Epithelial cell of prostate (primary cell): ENCODE data around the gene RAB3A.
"Not testable (repeated sequence)": the region's sequence is repeated elsewhere in the genome, so short reads cannot be mapped to it uniquely, and the experiment has no call there.

Experiments used
- DNase-seq: peaks from one replicate; pipeline ENCODE4 v3.0.0-alpha.2; 2011; ENCODE audit warnings: low read depth, low spot score
- H3K27ac ChIP-seq: fragments of 450-650 bp; 2 replicates; pipeline ENCODE4 v1.5.1; 2017; ENCODE audit warnings: mild to moderate bottlenecking

Gene RAB3A

DNA sequence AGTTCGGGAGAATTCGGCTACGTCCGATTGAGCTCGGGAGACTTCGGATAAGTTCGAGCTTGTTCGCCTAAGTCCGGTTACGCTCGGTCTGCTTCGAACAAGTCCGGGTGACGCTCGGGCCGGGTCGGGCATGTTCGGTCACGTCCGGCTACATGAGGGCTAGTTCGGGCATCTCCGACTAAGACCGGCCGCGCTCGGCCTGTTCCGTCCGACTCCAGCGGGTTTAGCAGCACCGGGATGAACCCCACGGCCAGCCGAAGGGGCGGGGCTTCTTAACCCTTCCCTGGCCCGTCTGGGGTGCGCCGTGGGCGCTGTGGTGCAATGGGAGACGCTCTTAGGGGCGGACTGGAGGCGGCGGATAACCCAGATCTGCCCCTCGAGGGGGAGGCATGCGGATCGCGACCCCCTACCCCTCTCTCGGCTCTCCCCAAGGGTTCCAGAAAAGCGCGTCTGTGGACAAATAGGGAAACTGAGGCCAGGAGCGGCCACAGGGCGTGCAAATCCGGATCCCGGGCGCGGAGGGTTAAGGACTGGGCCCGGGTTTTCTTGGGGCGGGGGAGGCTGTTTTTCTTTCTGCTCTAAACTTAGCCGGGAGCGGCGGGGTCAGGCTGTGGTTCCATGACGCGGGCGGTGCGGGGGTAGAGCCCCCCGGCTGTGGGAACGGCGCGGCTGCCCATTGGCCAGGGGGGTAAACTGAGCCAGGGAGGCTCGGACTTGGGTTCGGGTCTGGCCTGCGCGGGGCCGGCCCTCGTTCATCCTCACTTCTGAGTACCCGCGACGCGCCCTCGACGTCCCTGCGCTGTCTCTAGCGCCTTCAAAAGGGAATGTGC lies 20.9 kb upstream of the RAB3A start:
- no peak overlapping the region for H3K27ac ChIP-seq
- DNase-seq: peak; percentile 96

DNA sequence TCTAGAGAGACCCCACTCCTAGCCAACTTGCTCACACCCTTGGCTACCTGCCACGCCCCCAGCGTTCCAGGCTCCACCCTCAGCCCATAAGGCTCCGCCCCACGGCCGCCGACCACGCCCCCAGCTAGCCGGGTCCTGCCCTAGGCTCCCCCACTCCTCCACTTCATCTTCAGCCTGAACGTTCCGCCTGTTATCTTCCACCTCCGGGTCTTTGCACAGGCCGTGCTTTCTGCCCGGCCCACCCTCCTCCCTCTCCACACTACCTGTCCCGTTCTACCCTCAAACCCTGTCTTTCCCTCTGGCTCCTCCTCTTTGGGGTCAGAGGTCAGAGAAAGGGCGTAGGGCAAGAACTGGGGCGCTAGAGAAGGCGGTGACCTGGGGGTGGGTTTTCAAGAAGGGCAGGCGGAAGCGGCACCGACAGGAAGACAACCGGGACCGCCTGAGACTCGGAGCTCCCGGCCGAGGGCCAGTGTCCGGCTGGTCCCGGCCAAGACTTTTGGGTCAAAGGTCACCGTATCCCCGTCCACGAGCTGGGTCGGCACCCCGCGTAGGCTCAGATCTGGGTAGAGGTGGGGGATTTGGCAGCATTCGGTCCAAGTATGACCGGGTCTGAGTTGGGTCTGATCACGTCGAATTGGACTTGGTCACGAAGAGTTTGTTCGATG lies 20.1 kb upstream of the RAB3A start:
- no peak for DNase-seq
- no peak overlapping the region for H3K27ac ChIP-seq

GRCh38 chr19:18221815-18222725 lies 18.2 kb upstream of the RAB3A start:
- DNase-seq: no peak
- H3K27ac ChIP-seq: no peak overlapping the region

DNA sequence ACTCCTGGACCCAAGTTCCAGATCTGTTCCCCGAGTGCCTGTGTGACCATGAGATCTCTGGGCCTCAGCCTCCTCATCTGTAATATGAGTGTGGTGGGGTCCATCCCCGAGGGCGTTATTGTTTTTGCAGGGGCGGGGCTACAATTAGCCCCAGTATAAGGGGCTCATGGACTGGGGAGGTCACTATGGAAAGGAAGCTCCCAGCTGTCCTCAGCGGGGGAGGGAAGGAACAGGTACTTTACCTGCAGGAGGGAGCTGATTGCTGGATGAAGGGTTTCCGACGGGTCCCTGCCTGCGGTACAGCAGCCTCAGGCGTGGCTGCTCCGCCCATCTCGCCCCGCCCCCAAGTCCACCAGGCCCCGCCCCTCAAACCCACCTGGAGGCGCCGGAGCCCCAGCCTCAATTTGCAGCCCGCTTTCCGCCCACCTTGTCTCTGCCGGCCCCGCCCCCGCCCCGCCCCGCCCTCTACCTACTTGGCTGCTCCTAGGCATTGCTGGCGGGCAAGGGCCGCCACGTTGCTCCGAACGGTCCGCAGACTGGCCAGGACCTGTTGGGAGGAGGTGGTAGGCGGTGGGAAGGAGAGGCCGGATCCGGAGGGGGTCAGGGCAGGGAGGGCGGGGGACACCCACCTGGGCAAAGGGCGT lies 16.9 kb upstream of the RAB3A start:
- DNase-seq: no peak

DNA sequence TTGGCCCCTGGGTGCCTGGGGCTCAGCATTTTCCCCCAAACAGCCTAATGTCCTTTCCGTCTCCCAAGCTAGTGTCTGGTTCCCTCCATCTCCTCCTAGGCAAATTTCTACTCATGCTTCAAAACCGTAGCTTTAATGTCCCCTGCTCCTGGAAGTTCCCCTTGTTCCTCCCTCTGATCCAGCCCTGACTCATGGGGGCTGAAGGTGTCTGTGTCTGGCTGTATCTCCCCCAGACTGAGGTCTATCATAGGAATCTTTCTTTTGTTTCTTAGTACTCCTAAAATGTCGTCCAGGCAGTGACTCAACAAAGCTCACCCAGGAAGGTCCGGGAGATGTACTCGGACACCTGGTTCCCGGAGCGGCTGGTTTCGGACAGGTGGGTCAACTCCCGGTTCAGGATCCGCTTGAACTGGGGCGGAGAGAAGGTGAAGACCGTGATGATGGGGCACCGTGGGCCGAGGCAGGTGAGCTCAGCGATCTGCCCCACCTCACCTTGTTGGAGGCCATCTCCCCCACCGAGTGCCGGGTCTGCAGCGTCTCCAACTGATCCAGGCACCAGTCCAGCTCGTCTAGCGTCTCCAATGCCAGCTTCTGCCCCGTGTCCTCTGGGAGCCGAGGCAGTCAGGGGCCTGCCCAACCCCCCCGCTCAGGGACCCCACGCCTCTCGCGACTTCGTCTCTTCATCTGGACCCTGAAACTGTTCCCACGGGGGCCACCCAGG lies 16.2 kb upstream of the RAB3A start:
- no peak for DNase-seq
- no peak overlapping the region for H3K27ac ChIP-seq

More for the DNA sequence above, 16.9 kb upstream of the RAB3A start:
- no peak overlapping the region for H3K27ac ChIP-seq

DNA sequence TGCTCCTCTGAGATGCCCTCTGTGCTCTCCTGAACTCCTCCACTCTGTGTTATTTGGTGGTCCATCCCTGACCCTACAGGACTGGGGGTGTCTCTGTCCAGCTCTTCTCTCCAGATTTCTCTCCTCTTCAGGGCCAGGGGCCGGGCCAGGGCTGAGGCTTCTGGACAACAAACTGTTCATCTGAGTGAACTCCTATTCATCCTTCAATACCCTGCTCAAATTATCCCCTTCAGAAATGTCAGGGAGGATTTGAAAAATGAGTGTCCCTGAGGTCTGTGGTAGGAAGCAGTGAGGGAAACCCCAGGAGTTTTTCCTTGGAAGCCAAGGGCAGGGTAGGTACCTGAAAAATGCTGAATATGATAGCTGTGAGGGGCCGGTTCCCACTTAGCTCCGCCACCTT lies 14.8 kb upstream of the RAB3A start:
- DNase-seq: no peak
- no peak overlapping the region for H3K27ac ChIP-seq

DNA sequence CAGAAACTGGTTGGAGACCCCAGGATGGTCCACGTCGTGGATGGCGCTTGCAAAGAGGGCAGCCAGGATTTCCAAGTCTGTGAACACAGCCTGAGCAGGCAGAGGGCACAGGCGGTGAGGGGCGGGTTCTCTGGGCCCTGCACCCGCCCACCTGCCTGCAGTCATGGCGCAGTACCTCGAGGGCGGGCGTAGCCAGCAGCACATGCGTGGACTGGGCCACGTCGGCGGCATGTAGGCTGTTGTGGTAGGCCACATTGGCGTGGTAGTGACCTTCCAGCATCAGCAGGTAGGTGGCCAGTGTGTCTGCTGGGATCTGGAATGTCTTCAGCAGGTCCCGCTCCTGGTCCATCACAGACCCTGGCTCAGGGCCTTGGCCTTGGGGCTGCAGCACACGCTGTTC lies 14.3 kb upstream of the RAB3A start:
- DNase-seq: no peak
- H3K27ac ChIP-seq: no peak overlapping the region

- no peak for DNase-seq
Measured at GRCh38 chr19:18216789-18217188, 12.9 kb upstream of the RAB3A start.

DNA sequence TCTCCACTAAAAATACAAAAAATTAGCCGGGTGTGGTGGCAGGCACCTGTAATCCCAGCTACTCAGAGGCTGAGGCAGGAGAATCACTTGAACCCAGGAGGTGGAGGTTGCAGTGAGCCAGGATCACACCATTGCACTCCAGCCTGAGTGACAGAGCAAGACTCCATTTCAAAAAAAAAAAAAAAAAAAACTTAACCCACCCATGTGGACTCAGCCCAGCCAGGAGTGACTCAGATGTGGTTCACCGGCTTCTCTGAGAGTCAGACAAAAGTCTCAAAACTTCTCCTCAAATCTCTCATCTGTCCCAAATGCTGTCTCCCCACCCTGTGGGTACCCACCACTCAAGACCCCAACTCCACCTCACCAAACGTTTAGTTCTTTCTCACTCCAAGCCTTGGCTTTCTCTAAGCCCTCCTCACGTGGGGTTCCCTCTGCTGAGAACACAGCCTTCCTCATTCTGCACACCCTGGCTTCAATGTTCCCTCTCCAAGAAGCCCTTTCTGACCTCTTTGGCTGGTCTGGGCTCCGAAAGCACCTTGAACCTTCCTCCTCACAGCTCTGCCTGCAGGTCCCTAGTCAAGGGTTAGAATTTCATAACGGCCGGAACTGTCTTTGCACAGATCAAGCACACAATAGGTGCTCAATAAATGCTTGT lies 11.1 kb upstream of the RAB3A start:
- H3K27ac ChIP-seq: no peak overlapping the region
- no peak for DNase-seq

More at GRCh38 chr19:18216789-18217188, 12.9 kb upstream of the RAB3A start:
- no peak overlapping the region for H3K27ac ChIP-seq

DNA sequence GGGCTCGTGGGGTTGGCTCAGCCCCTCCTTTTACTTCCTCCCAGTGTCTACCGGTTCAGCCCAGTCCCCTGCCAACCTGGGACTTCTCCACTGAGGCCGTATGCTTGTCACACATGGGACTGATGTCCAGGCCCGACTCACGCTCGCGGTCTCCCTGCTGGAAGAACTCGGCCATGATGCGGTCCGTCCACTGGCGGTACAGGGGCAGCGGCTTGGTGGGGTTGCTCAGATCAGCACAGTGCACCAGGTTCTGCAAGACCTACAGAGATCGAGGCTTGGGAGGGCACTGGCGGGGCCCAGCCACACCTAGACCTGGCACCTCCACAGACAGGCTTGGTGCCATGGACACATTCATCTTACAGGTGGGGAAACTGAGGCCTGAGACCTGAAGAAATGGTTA lies 7.8 kb upstream of the RAB3A start:
- DNase-seq: no peak

DNA sequence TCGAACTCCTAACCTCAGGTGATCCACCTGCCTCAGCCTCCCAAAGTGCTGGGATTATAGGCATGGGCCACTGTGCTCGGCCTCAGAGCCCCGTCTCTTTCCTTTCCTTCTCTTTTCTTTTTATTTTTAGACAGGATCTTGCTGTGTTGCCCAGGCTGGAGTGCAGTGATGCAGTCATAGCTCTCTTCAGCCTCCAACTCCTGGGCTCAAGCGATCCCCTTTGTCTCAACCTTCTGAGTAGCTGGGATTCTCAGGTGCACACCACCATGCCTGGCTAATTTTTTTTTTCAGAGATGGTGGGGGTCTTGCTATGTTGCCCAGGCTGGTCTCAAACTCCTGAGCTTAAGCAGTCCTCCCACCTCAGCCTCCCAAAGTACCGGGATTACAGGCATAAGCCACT lies 6.1 kb upstream of the RAB3A start:
- not testable (repeated sequence) for DNase-seq, H3K27ac ChIP-seq

More for the DNA sequence above, 7.8 kb upstream of the RAB3A start:
- no peak overlapping the region for H3K27ac ChIP-seq

DNA sequence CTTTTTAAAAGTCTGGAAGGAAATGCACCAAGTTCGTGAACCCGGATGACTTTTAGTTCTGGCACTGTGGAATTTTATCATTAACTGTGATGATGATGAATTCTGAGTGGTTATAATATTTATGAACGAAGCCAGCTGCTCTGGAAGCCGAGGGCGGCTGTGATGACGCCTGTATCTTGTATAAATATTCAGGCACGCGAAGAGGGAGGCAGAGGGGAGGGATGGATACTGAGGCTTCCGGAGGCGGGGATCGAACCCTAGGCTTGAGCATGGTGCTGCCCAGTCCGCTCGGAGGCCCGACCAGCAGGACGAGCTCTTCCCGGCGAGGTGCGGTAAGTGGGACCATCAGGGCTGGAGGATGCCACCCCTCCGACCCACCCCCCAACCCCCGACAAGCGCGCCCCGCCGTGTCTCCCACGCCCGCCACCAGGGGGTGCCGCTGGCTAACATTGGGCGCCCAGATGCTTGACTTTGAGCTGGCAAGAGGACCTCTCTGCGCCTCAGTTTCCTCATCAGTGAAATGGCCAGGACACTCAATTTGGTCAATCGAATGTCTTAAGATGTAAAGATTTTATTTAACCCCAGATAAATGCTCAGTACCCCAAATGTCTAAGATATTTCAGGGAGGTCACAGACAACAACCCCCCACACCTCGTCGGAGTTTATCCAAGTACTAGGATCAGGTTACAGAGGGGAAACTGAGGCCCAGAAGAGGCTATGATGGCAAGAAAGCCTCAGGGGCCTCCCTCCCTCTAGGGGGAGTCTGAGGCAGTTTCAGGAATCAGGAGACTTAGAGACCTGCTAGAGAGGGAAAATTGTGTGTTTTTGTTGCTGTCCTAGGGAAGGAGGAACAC lies 4.5 kb upstream of the RAB3A start:
- H3K27ac ChIP-seq: no peak overlapping the region
- no peak for DNase-seq

DNA sequence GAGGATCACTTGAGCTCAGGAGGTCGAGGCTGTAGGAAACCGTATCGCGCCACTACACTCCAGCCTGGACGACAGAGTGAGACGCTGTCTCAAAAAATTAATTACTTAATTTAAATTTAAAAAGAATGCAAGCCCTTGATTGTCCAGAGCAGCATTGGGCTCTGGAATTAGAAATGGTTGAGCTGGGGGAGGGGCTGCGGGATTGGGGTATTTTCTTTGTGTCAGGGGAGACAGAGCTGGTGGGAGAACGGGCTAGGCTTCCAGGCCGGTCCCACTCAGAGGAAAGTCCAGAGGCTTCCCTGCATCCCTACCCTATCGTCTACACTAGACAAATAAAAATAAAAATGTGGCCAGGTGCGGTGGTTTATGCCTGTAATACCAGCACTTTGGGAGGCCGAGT lies 2.2 kb upstream of the RAB3A start:
- H3K27ac ChIP-seq: no peak overlapping the region
- DNase-seq: no peak

DNA sequence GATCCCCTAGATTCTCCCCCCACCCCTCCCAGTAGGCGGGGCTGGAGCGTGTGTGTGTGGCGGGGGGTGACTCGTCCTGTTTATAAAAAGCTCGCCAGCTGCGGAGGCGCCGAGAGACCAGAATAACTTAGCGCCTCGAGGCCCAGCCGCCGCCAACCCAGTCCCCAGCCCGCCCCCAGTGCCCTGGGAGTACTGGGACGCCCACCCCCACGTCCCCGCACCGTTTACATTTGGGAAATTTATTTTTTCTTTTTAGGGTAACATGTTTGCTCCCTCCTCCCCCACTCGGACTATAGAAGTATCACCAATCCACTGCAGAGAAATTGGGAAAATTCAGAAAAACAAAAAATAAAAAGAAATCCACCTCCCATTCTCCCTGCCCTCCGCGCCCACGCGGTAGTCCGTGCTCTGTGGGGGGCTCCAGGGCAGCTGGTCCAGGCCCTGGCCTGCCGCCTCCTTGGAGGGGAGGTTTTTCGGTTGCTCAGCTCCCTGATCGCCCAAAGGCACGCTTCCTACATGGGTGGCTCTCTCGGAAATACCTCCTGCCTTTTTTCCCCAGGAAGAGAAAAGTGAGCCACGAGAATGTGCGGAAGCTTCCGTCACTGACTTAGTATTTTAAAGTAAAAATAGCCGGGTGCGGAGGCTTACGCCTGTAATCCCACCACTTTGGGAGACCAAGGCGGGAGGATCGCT lies 1.5 kb upstream of the RAB3A start:
- H3K27ac ChIP-seq: peak overlapping the region; percentile 59
- DNase-seq: no peak

GRCh38 chr19:18204394-18205199 lies 755 bp upstream of the RAB3A start:
- H3K27ac ChIP-seq: peak overlapping the region; percentile 59
- no peak for DNase-seq

- no peak overlapping the region for H3K27ac ChIP-seq
- DNase-seq: no peak
Measured at GRCh38 chr19:18203408-18203862, 407 bp downstream of the RAB3A start.
